Vagina (tissue), 2 donors: ENCODE results near the gene ATP8A1. TPM values are rescaled to one million over a fixed set of nuclear protein-coding genes. Genes with fewer than 3 reads are reported as not detected.

ENCODE experiments used
- DNase-seq, 2 donors: peaks; one replicate each; pipeline ENCODE4 v3.0.0-alpha.2; 2017; ENCODE audit errors: extremely low spot score in 2 of 2
- H3K27ac ChIP-seq: fragments of 200-600 bp; sonication (generic); one replicate; pipeline ENCODE4 v1.5.1; 2019
- H3K27me3 ChIP-seq: fragments of 200-600 bp; sonication (generic); one replicate; pipeline ENCODE4 v1.5.1; 2019
- H3K36me3 ChIP-seq, 2 donors: fragments of 200-600 bp; sonication (generic); one replicate each; pipeline ENCODE4 v1.5.1; 2017 to 2019
- H3K4me1 ChIP-seq: fragments of 200-600 bp; sonication (generic); one replicate; pipeline ENCODE4 v1.5.1; 2019
- H3K4me3 ChIP-seq, 2 donors: fragments of 200-600 bp; sonication (generic); 1 replicate in 1 of 2; 2 replicates in 1 of 2; pipeline ENCODE4 v1.5.1; 2016 to 2019
- H3K9me3 ChIP-seq: fragments of 200-600 bp; sonication (generic); one replicate; pipeline ENCODE4 v1.5.1; 2019
- POLR2A ChIP-seq, 2 donors: fragments of 450-650 bp; IDR thresholded peaks; one replicate each; pipeline ENCODE4 v1.6.1; 2017; ENCODE audit warnings: antibody characterized with exemption in 2 of 2, mild to moderate bottlenecking in 2 of 2, moderate library complexity in 2 of 2
- POLR2AphosphoS5 ChIP-seq, 2 donors: sonication (generic); formaldehyde crosslinking; IDR thresholded peaks; one replicate each; pipeline ENCODE4 v1.9.0; 2017; ENCODE audit warnings: antibody characterized with exemption in 2 of 2, mild to moderate bottlenecking in 2 of 2, low read depth in 1 of 2; ENCODE audit not compliant: insufficient read depth in 1 of 2
- intact Hi-C: fragments of 100-400 bp; cut with DNase I; formaldehyde crosslinking; loops from one replicate; pipeline ENCODE4 v1.15.1; 2023
- total RNA-seq: library from RNA; depleted of rRNA; stranded (reverse); fragments of >200 nt; gene quantifications from one replicate; pipeline ENCODE4 v1.2.3, GENCODE V29; 2016
- TF ChIP-seq, protein P1 (sequence below), 3 experiments: fragments of 450-650 bp in 2 of 3; fragments of 200-600 bp in 1 of 3; sonication (generic) in 1 of 3; IDR thresholded peaks; one replicate each; pipeline ENCODE4 v1.5.1; 2017 to 2019; ENCODE audit warnings: antibody characterized with exemption in 3 of 3, mild to moderate bottlenecking in 2 of 3, moderate library complexity in 2 of 3

Gene ATP8A1
- total RNA-seq, 1 donor from 2014 or later, result 10.8 TPM

DNA sequence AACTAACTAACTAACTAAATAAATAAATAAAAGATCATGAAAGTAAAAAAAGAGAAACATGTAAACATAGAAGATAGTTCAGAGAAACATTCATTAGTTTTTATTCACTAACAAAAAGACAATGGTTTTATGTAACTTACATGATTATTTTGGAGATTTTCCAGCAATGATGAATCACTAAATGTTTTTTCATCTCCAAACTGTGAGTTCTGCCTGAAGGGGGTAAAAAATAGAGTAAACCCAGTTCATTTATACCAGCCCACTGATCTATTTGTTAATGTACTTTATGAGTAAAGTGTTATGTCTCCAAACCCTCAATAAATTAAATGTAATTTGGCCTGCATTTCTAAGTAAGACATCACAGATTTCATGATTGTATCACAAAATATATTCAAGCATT, 101.1 kb downstream of the ATP8A1 start:
- TF ChIP-seq POLR2A (IDR thresholded peaks at IDR 0.05) (no peak), POLR2AphosphoS5 (IDR thresholded peaks at IDR 0.05; ENCODE audit: insufficient read depth in 1 of 2, low read depth in 1 of 2) (no peak)
- TF ChIP-seq, protein P1, sequence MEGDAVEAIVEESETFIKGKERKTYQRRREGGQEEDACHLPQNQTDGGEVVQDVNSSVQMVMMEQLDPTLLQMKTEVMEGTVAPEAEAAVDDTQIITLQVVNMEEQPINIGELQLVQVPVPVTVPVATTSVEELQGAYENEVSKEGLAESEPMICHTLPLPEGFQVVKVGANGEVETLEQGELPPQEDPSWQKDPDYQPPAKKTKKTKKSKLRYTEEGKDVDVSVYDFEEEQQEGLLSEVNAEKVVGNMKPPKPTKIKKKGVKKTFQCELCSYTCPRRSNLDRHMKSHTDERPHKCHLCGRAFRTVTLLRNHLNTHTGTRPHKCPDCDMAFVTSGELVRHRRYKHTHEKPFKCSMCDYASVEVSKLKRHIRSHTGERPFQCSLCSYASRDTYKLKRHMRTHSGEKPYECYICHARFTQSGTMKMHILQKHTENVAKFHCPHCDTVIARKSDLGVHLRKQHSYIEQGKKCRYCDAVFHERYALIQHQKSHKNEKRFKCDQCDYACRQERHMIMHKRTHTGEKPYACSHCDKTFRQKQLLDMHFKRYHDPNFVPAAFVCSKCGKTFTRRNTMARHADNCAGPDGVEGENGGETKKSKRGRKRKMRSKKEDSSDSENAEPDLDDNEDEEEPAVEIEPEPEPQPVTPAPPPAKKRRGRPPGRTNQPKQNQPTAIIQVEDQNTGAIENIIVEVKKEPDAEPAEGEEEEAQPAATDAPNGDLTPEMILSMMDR (IDR thresholded peaks at IDR 0.05), result no peak
- Histone ChIP-seq H3K27ac (no peak overlapping the region), H3K36me3 (no peaks in the 10 kb centered on the region), H3K9me3 (no peaks in the 10 kb centered on the region), H3K27me3 (no peaks in the 10 kb centered on the region), H3K4me1 (no peaks in the 10 kb centered on the region), H3K4me3 (no peak overlapping the region)
- intact Hi-C loops, result no loop called here
- DNase-seq, result no peak

DNA sequence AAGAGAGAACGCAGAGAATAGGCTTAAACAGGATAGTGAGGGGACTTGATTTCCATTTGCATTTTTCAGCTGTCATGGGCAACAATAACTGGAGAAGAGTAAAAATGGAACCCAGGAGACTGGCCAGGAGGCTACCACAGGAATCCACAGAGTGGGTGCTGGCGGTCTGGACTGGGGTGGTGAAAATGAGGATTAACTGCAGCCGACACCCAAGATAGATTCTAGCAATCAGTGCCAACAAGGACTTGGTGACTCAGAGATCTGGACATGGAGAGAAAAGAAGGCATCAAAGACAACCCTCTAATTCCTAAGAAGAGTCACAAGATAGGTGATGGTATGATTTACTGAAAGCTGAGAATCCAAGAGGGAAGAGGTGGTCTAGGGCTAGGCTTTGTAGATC, 102.8 kb downstream of the ATP8A1 start:
- Histone ChIP-seq H3K9me3 (no peaks in the 10 kb centered on the region), H3K27ac (no peak overlapping the region), H3K4me1 (no peaks in the 10 kb centered on the region), H3K36me3 (no peaks in the 10 kb centered on the region), H3K4me3 (no peak overlapping the region), H3K27me3 (no peaks in the 10 kb centered on the region)
- TF ChIP-seq POLR2AphosphoS5 (IDR thresholded peaks at IDR 0.05; ENCODE audit: insufficient read depth in 1 of 2, low read depth in 1 of 2) (no peak), POLR2A (IDR thresholded peaks at IDR 0.05) (no peak)
- TF ChIP-seq, protein P1 (IDR thresholded peaks at IDR 0.05), result no peak
- intact Hi-C loops, result no loop called here
- DNase-seq, result no peak

DNA sequence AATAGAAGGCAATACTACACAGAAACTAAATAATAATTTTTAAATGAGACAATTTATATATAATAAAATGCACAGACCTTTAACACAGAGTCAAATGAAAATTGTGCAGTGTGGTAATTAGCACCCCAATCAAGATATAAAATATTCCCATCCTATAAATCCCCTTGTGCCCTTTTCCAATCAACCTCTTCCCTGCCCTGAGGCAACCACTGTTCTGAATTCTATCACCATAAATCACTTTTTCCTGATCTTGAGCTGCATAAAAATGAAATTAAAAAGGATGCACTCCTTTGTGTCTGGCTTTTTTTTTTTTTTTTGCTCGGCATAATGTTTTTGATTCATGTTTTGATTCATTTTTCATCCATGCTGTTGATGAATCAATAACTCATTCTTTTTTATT, 107.0 kb downstream of the ATP8A1 start:
- intact Hi-C loops, result no loop called here
- H3K27me3 ChIP-seq, result no peaks in the 10 kb centered on the region
- H3K27ac ChIP-seq, result no peak overlapping the region

DNA sequence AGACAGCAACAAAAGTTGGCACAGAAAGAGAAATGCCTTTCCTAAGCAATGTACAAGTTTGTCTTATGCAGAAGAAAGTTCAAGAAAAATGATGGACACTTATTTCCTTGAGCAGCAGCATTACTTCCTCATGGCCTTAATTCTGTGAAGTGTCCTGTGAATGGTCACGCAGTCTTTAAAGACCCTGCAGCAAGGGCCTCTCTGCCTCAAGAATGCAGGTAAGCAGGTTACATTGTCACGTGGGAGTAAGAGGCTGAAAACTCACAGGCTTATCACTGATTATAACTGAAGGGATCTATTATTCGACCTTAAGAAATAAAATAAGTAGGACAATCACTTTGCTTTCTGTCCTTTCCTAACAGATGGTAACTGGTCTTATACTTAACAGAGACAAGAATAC, 109.1 kb downstream of the ATP8A1 start:
- no peak overlapping the region for H3K27ac ChIP-seq
- intact Hi-C loops, result no loop called here
- H3K4me1 ChIP-seq, result no peaks in the 10 kb centered on the region
- TF ChIP-seq POLR2A (IDR thresholded peaks at IDR 0.05) (no peak), POLR2AphosphoS5 (IDR thresholded peaks at IDR 0.05; ENCODE audit: insufficient read depth in 1 of 2, low read depth in 1 of 2) (no peak)
- TF ChIP-seq, protein P1 (IDR thresholded peaks at IDR 0.05), result no peak
- H3K4me3 ChIP-seq, result no peak overlapping the region
- H3K9me3 ChIP-seq, result no peaks in the 10 kb centered on the region
- H3K36me3 ChIP-seq, result no peaks in the 10 kb centered on the region
- no peaks in the 10 kb centered on the region for H3K27me3 ChIP-seq
- no peak for DNase-seq

More for the DNA sequence above, 107.0 kb downstream of the ATP8A1 start:
- no peak for DNase-seq
- H3K4me3 ChIP-seq, result no peak overlapping the region
- TF ChIP-seq POLR2AphosphoS5 (IDR thresholded peaks at IDR 0.05; ENCODE audit: insufficient read depth in 1 of 2, low read depth in 1 of 2), result no peak
- no peaks in the 10 kb centered on the region for H3K9me3 ChIP-seq
- H3K4me1 ChIP-seq, result no peaks in the 10 kb centered on the region
- H3K36me3 ChIP-seq, result no peaks in the 10 kb centered on the region

DNA sequence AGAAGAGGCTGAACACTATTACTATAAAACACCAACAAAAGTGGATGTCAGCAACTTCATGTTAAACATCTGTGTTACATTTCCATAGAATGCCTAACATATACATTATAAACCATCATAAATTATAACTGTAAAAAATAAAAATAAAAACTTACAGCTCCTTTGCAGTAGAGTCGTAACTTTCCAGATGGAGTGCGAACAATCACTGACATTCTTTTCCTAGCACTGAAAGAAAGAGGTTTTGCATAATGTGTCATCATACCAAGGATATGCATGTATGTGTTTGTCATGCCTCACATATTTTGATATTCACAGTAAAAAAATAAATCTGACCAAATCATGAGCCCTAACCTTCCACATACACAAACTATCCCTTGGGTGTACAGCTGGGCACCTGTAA, 113.1 kb downstream of the ATP8A1 start:
- Histone ChIP-seq H3K27me3 (no peaks in the 10 kb centered on the region), H3K36me3 (no peaks in the 10 kb centered on the region), H3K27ac (no peak overlapping the region), H3K4me3 (no peak overlapping the region), H3K9me3 (no peaks in the 10 kb centered on the region), H3K4me1 (no peaks in the 10 kb centered on the region)
- DNase-seq, result no peak
- intact Hi-C loops, result no loop called here
- no peak for TF ChIP-seq POLR2A (IDR thresholded peaks at IDR 0.05)

DNA sequence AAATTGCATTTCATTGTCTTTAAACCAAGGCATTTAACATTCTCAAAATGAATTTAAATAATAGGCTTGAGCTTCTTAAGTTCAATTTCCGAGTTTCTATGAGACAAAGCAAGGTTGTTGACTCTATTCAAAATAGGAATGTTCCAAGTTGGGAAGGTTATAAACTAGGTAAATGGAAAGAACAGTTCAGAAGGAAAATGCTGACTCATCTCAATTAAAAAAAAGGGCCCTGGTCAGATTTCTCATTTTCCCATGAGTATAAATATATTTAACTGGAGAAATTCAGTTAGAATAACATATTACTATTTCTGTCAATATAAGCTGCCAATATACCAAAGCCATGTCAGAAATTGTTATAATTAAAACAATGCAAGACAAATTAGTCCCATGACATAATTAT, 113.8 kb downstream of the ATP8A1 start:
- Histone ChIP-seq H3K4me1 (no peaks in the 10 kb centered on the region), H3K9me3 (no peaks in the 10 kb centered on the region), H3K36me3 (no peaks in the 10 kb centered on the region), H3K27me3 (no peaks in the 10 kb centered on the region), H3K4me3 (no peak overlapping the region), H3K27ac (no peak overlapping the region)
- TF ChIP-seq, protein P1 (IDR thresholded peaks at IDR 0.05), result no peak
- TF ChIP-seq POLR2AphosphoS5 (IDR thresholded peaks at IDR 0.05; ENCODE audit: insufficient read depth in 1 of 2, low read depth in 1 of 2) (no peak), POLR2A (IDR thresholded peaks at IDR 0.05) (no peak)
- intact Hi-C loops, result no loop called here
- DNase-seq, result no peak
